H9 (cell line): Measurements from ENCODE around the gene MYRIP. TPM values are rescaled to one million over a fixed set of nuclear protein-coding genes. Genes with fewer than 3 reads are reported as not detected.

Experiments
- DNase-seq: peaks from one replicate; pipeline ENCODE4 v3.0.0-alpha.2; 2017
- H2AFZ ChIP-seq: one replicate; pipeline ENCODE4 v1.6.1; 2013; ENCODE audit warnings: mild to moderate bottlenecking, low read length, control low read depth, moderate library complexity
- H2AK5ac ChIP-seq: 2 replicates; pipeline ENCODE4 v1.6.1; 2013; ENCODE audit warnings: low read length, control low read depth, mixed read lengths; ENCODE audit not compliant: insufficient read length
- H2BK120ac ChIP-seq: one replicate; pipeline ENCODE4 v1.6.1; 2013; ENCODE audit warnings: low read depth, mild to moderate bottlenecking, low read length, control low read depth, inconsistent platforms; ENCODE audit not compliant: poor library complexity, severe bottlenecking
- H2BK12ac ChIP-seq: 2 replicates; pipeline ENCODE4 v1.6.1; 2013; ENCODE audit warnings: low read length, control low read depth, mixed read lengths, low read depth; ENCODE audit not compliant: insufficient read length
- H2BK15ac ChIP-seq: 2 replicates; pipeline ENCODE4 v1.6.1; 2013; ENCODE audit warnings: low read depth, low read length, control low read depth
- H2BK20ac ChIP-seq: one replicate; pipeline ENCODE4 v1.6.1; 2013; ENCODE audit warnings: low read depth, mild to moderate bottlenecking, low read length, control low read depth, inconsistent platforms; ENCODE audit not compliant: poor library complexity, severe bottlenecking
- H2BK5ac ChIP-seq: 2 replicates; pipeline ENCODE4 v1.6.1; 2013; ENCODE audit warnings: low read length, control low read depth, mixed read lengths; ENCODE audit not compliant: insufficient read length
- H3K14ac ChIP-seq: 2 replicates; pipeline ENCODE4 v1.6.1; 2013; ENCODE audit warnings: low read length, control low read depth; ENCODE audit not compliant: insufficient read depth
- H3K18ac ChIP-seq: 2 replicates; pipeline ENCODE4 v1.6.1; 2013; ENCODE audit warnings: low read depth, mild to moderate bottlenecking, mixed read lengths, low read length, control low read depth; ENCODE audit not compliant: insufficient read length
- H3K23ac ChIP-seq: 2 replicates; pipeline ENCODE4 v1.6.1; 2013; ENCODE audit warnings: low read length, control low read depth, mixed read lengths, low read depth; ENCODE audit not compliant: insufficient read length
- H3K23me2 ChIP-seq: 2 replicates; pipeline ENCODE4 v1.6.1; 2013; ENCODE audit warnings: low read depth, mild to moderate bottlenecking, mixed read lengths, low read length, control low read depth; ENCODE audit not compliant: insufficient read length, poor library complexity, severe bottlenecking
- H3K27ac ChIP-seq: 2 replicates; pipeline ENCODE4 v1.5.1; 2013; ENCODE audit warnings: low read length, control low read depth, mixed read lengths, low read depth; ENCODE audit not compliant: insufficient read length
- H3K27me3 ChIP-seq: 2 replicates; pipeline ENCODE4 v1.6.1; 2013; ENCODE audit warnings: low read length, control low read depth, inconsistent platforms; ENCODE audit not compliant: insufficient read depth
- H3K4ac ChIP-seq: 2 replicates; pipeline ENCODE4 v1.6.1; 2013; ENCODE audit warnings: low read depth, mild to moderate bottlenecking, control low read depth, inconsistent platforms, low read length, moderate library complexity
- H3K4me1 ChIP-seq: 2 replicates; pipeline ENCODE4 v1.6.1; 2013; ENCODE audit warnings: low read length, control low read depth, inconsistent platforms; ENCODE audit not compliant: insufficient read depth
- H3K4me2 ChIP-seq: 2 replicates; pipeline ENCODE4 v1.6.1; 2013; ENCODE audit warnings: low read length, control low read depth, mixed read lengths; ENCODE audit not compliant: insufficient read length, insufficient read depth
- H3K56ac ChIP-seq: 2 replicates; pipeline ENCODE4 v1.6.1; 2013; ENCODE audit warnings: low read depth, mild to moderate bottlenecking, mixed read lengths, low read length, control low read depth; ENCODE audit not compliant: insufficient read length
- H3K79me1 ChIP-seq: 2 replicates; pipeline ENCODE4 v1.6.1; 2013; ENCODE audit warnings: low read depth, mild to moderate bottlenecking, moderate library complexity, low read length, control low read depth, inconsistent platforms; ENCODE audit not compliant: insufficient read depth, poor library complexity, severe bottlenecking
- H3K79me2 ChIP-seq: 2 replicates; pipeline ENCODE4 v1.6.1; 2013; ENCODE audit warnings: low read length, control low read depth, inconsistent platforms; ENCODE audit not compliant: insufficient read depth
- H3K9ac ChIP-seq: 2 replicates; pipeline ENCODE4 v1.6.1; 2013; ENCODE audit warnings: low read length, control low read depth, mixed read lengths; ENCODE audit not compliant: insufficient read length; ENCODE audit errors: extremely low read depth
- H3K9me3 ChIP-seq: one replicate; pipeline ENCODE4 v1.6.1; 2013; ENCODE audit warnings: low read depth, low read length, inconsistent platforms; ENCODE audit not compliant: control insufficient read depth
- H3T11ph ChIP-seq: one replicate; pipeline ENCODE4 v1.6.1; 2013; ENCODE audit warnings: mild to moderate bottlenecking, low read length, control low read depth, inconsistent platforms
- H4K20me1 ChIP-seq: one replicate; pipeline ENCODE4 v1.6.1; 2013; ENCODE audit not compliant: control insufficient read depth, insufficient read length, insufficient read depth
- H4K5ac ChIP-seq: 2 replicates; pipeline ENCODE4 v1.6.1; 2013; ENCODE audit warnings: low read depth, mild to moderate bottlenecking, mixed read lengths, low read length, control low read depth; ENCODE audit not compliant: insufficient read length
- H4K8ac ChIP-seq: replicated peaks from 2 replicates; pipeline ENCODE4 v1.6.1; 2013; ENCODE audit warnings: low read length, control low read depth, mixed read lengths, low read depth; ENCODE audit not compliant: insufficient read length
- H4K91ac ChIP-seq: 2 replicates; pipeline ENCODE4 v1.6.1; 2013; ENCODE audit warnings: low read depth, mild to moderate bottlenecking, moderate library complexity, mixed read lengths, low read length, control low read depth; ENCODE audit not compliant: insufficient read length
- H3K27ac Mint-ChIP-seq, 3 experiments: 2 replicates in 2 of 3; 3 replicates in 1 of 3; pipeline ENCODE4 v1.8.0; 2020 to 2021; ENCODE audit warnings: mixed read lengths in 3 of 3, mild to moderate bottlenecking in 1 of 3, moderate library complexity in 1 of 3
- H3K27me3 Mint-ChIP-seq: 2 replicates; pipeline ENCODE4 v1.8.0; 2021; ENCODE audit warnings: low read depth, mild to moderate bottlenecking, moderate library complexity, mixed read lengths
- H3K36me3 Mint-ChIP-seq, 3 experiments: 2 replicates in 2 of 3; 3 replicates in 1 of 3; pipeline ENCODE4 v1.8.0; 2020 to 2021; ENCODE audit warnings: low read depth in 3 of 3, mixed read lengths in 3 of 3; ENCODE audit not compliant: insufficient read depth in 1 of 3
- H3K4me1 Mint-ChIP-seq, 2 experiments: 2 replicates each; pipeline ENCODE4 v1.8.0; 2020; ENCODE audit warnings: mixed read lengths in 2 of 2
- H3K4me3 Mint-ChIP-seq, 2 experiments: 2 replicates in 1 of 2; 3 replicates in 1 of 2; pipeline ENCODE4 v1.8.0; 2020 to 2021; ENCODE audit warnings: mild to moderate bottlenecking in 2 of 2, mixed read lengths in 2 of 2, moderate library complexity in 1 of 2
- H3K9me3 Mint-ChIP-seq, 2 experiments: 2 replicates in 1 of 2; 3 replicates in 1 of 2; pipeline ENCODE4 v1.8.0; 2020; ENCODE audit warnings: mild to moderate bottlenecking in 2 of 2, mixed read lengths in 2 of 2, moderate library complexity in 1 of 2
- CTCF ChIP-seq: fragments of 200-600 bp; sonication (generic); conservative IDR thresholded peaks from 3 replicates; pipeline ENCODE4 v1.8.0; 2021; ENCODE audit warnings: antibody characterized with exemption, mild to moderate bottlenecking
- WGBS: extraction: QIAGEN DNeasy Blood & Tissue Kit; methylation state at CpG from one replicate; pipeline ENCODE4 v1.1.7; 2013; ENCODE audit warnings: missing lambda C conversion rate, low lambda C conversion rate, mixed read lengths; ENCODE audit not compliant: insufficient read length; ENCODE audit errors: extremely low coverage; 5-methylcytosine and 5-hydroxymethylcytosine counted together
- total RNA-seq: library from RNA; stranded (reverse); gene quantifications from 2 replicates; pipeline ENCODE4 v1.2.1, GENCODE V29; 2021

The MYRIP gene
- total RNA-seq, 1 experiment from 2014 or later = 1.8 TPM

- WGBS = 100% methylated on average over 1 of the region's 3 CpGs
- H3K79me1 ChIP-seq = no peaks in the 10 kb centered on the region
- H3K4me2 ChIP-seq = no peak overlapping the region
- H3K23me2 ChIP-seq = no peaks in the 10 kb centered on the region
- peaks cover 1% of the 10 kb centered on the region; the same call in 1 of the 2 replicates for H3K27me3 Mint-ChIP-seq
- H3K27ac Mint-ChIP-seq = no peak overlapping the region
- H2BK5ac ChIP-seq = no peak overlapping the region
- H4K8ac ChIP-seq = no peak overlapping the region
- H2BK120ac ChIP-seq = no peak overlapping the region
- no peak overlapping the region for H3T11ph ChIP-seq
- peaks cover 5 to 10% (median 10%) of the 10 kb centered on the region in 3 experiments; a peak in 6 of 7 replicates for H3K36me3 Mint-ChIP-seq
- no peak for DNase-seq
- no peak overlapping the region for H3K18ac ChIP-seq
- no peak overlapping the region for H3K23ac ChIP-seq
- no peaks in the 10 kb centered on the region for H3K4me1 Mint-ChIP-seq
- H3K9me3 ChIP-seq = no peaks in the 10 kb centered on the region
- no peak overlapping the region for H3K27ac ChIP-seq
- no peak for TF ChIP-seq CTCF
- no peak overlapping the region for H3K56ac ChIP-seq
- H4K20me1 ChIP-seq = no peaks in the 10 kb centered on the region
- H3K79me2 ChIP-seq = no peaks in the 10 kb centered on the region
- H4K5ac ChIP-seq = no peak overlapping the region
- no peaks in the 10 kb centered on the region for H3K27me3 ChIP-seq
- no peak overlapping the region for H3K9ac ChIP-seq
- no peak overlapping the region for H2BK20ac ChIP-seq
- H3K9me3 Mint-ChIP-seq = peaks cover 16 to 20% of the 10 kb centered on the region in 2 experiments
- no peak overlapping the region for H2AK5ac ChIP-seq
- no peak overlapping the region for H2BK12ac ChIP-seq
- no peak overlapping the region for H3K4me3 Mint-ChIP-seq
- no peak overlapping the region for H2AFZ ChIP-seq
- H4K91ac ChIP-seq = no peak overlapping the region
- H2BK15ac ChIP-seq = no peak overlapping the region
- no peak overlapping the region for H3K14ac ChIP-seq
- H3K4ac ChIP-seq = no peak overlapping the region
- no peaks in the 10 kb centered on the region for H3K4me1 ChIP-seq
Observed at GRCh38 chr3:39781632-39782031, 27.8 kb upstream of the MYRIP start.
